Immature natural killer cell (primary cell): ENCODE measurements around the gene PRAMEF25. TPM values are rescaled to one million over a fixed set of nuclear protein-coding genes. Genes with fewer than 3 reads are reported as not detected.
"Not testable (repeated sequence)": the region's sequence is repeated elsewhere in the genome, so short reads cannot be mapped to it uniquely, and the experiment has no call there.

Experiments
- DNase-seq, 3 donors: peaks; one replicate each; pipeline ENCODE4 v3.0.0; 2022; ENCODE audit warnings: mixed read lengths in 1 of 3
- H3K27ac Mint-ChIP-seq, 6 donors: one replicate each; pipeline ENCODE4 v1.8.0; 2020; ENCODE audit warnings: mixed read lengths in 6 of 6, mild to moderate bottlenecking in 5 of 6, inconsistent platforms in 4 of 6, moderate library complexity in 3 of 6
- H3K27me3 Mint-ChIP-seq, 3 donors: one replicate each; pipeline ENCODE4 v1.8.0; 2020 to 2021; ENCODE audit warnings: low read depth in 3 of 3, mild to moderate bottlenecking in 3 of 3, mixed read lengths in 3 of 3, moderate library complexity in 3 of 3, inconsistent platforms in 1 of 3
- H3K36me3 Mint-ChIP-seq, 3 donors: one replicate each; pipeline ENCODE4 v1.8.0; 2020; ENCODE audit warnings: mixed read lengths in 3 of 3, inconsistent platforms in 2 of 3, mild to moderate bottlenecking in 2 of 3
- H3K4me1 Mint-ChIP-seq, 2 donors: one replicate each; pipeline ENCODE4 v1.8.0; 2020; ENCODE audit warnings: inconsistent platforms in 2 of 2, mild to moderate bottlenecking in 2 of 2, mixed read lengths in 2 of 2, moderate library complexity in 1 of 2
- H3K4me3 Mint-ChIP-seq, 5 donors: one replicate each; pipeline ENCODE4 v1.8.0; 2020; ENCODE audit warnings: mild to moderate bottlenecking in 5 of 5, mixed read lengths in 5 of 5, inconsistent platforms in 3 of 5, moderate library complexity in 3 of 5
- H3K9me3 Mint-ChIP-seq, 6 donors: one replicate each; pipeline ENCODE4 v1.8.0; 2020; ENCODE audit warnings: mild to moderate bottlenecking in 6 of 6, mixed read lengths in 6 of 6, inconsistent platforms in 4 of 6, moderate library complexity in 3 of 6
- polyA plus RNA-seq, 3 donors: library from polyadenylated mRNA; unstranded; fragments of 300-500 nt; fragmentation: Illumina TruSeq; gene quantifications; one replicate each; pipeline ENCODE4 v1.2.3, GENCODE V29; 2021

PRAMEF25 gene
- not detected for polyA plus RNA-seq

DNA sequence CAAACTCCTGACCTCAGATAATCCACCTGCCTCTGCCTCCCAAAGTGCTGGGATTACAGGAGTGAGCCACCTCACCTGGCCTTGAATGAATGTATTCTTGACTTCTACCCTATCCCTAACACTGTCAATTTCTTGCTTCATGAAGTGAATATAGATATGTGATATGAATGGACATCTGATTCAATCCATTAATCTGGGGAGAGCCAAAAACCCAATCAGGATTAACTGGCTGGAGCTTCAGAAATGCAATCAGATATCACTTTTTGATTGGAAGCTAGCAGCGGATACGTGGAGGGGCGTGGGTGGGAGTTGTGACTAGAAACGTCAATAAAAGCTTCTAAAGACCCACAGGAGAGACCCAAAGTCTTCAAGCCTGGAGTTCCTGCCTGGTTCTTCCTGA, at the start of gene PRAMEF25:
PRAMEF25 (plus strand) TSS at position 301 of the 400 bp plus-strand sequence. CDS start 2,920 bp downstream, outside the sequence.
- H3K27me3 Mint-ChIP-seq = not testable (repeated sequence)

DNA sequence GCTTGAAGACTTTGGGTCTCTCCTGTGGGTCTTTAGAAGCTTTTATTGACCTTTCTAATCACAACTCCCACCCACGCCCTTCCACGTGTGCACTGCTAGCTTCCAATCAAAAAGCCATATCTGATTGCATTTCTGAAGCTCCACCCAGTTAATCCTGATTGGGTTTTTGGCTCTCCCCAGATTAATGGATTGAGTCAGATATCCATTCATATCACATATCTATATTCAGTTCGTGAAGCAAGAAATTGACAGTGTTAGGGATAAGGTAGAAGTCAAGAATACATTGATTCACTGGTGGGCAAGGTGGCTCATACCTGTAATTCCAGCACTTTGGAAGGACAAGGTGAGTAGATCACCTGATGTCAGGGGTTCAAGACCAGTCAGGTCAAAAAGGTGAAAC, 14.1 kb upstream of the PRAMEF25 start, which contains the start of gene PRAMEF27:
PRAMEF27 (minus strand) TSS at position 101 of the 400 bp plus-strand sequence. CDS start 2,916 bp downstream, outside the sequence.
- H3K27ac Mint-ChIP-seq, H3K4me1 Mint-ChIP-seq, H3K9me3 Mint-ChIP-seq: not testable (repeated sequence)

More for the DNA sequence above, at the start of gene PRAMEF25:
- not testable (repeated sequence) for H3K4me3 Mint-ChIP-seq, DNase-seq, H3K36me3 Mint-ChIP-seq, H3K4me1 Mint-ChIP-seq, H3K9me3 Mint-ChIP-seq, H3K27ac Mint-ChIP-seq

GRCh38 chr1:13116754-13117153, 46.2 kb downstream of the PRAMEF25 start, which contains the start of gene HNRNPCL2:
HNRNPCL2 (minus strand) TSS chr1:13116854; CDS start chr1:13116400, 454 bp downstream.
- H3K27ac Mint-ChIP-seq, H3K36me3 Mint-ChIP-seq, H3K4me1 Mint-ChIP-seq, H3K9me3 Mint-ChIP-seq, H3K27me3 Mint-ChIP-seq, DNase-seq, H3K4me3 Mint-ChIP-seq: not testable (repeated sequence)

More for the DNA sequence above, 14.1 kb upstream of the PRAMEF25 start, which contains the start of gene PRAMEF27:
- H3K4me3 Mint-ChIP-seq, DNase-seq, H3K27me3 Mint-ChIP-seq, H3K36me3 Mint-ChIP-seq: not testable (repeated sequence)

Other genes starting within 250 kb of the PRAMEF25 start
- gene PRAMEF11, start 239.4 kb upstream of the PRAMEF25 start, polyA plus RNA-seq = not detected
- gene HNRNPCL1, start 222.1 kb upstream of the PRAMEF25 start, polyA plus RNA-seq = not detected
- not detected for gene PRAMEF2, start 213.7 kb upstream of the PRAMEF25 start, polyA plus RNA-seq
- not detected for gene PRAMEF4, start 184.6 kb upstream of the PRAMEF25 start, polyA plus RNA-seq
- gene PRAMEF10, start 172.5 kb upstream of the PRAMEF25 start, polyA plus RNA-seq = not detected
- not detected for gene PRAMEF7, start 154.2 kb upstream of the PRAMEF25 start, polyA plus RNA-seq
- not detected for gene PRAMEF6, start 123.2 kb upstream of the PRAMEF25 start, polyA plus RNA-seq
- gene PRAMEF27, start 14.2 kb upstream of the PRAMEF25 start, polyA plus RNA-seq = not detected
- not detected for gene HNRNPCL3, start 10.0 kb upstream of the PRAMEF25 start, polyA plus RNA-seq
- not detected for gene HNRNPCL2, start 46.1 kb downstream of the PRAMEF25 start, polyA plus RNA-seq
- not detected for gene PRAMEF26, start 85.2 kb downstream of the PRAMEF25 start, polyA plus RNA-seq
- not detected for gene HNRNPCL4, start 94.9 kb downstream of the PRAMEF25 start, polyA plus RNA-seq
- not detected for gene PRAMEF9, start 101.1 kb downstream of the PRAMEF25 start, polyA plus RNA-seq
- gene PRAMEF13, start 130.6 kb downstream of the PRAMEF25 start, polyA plus RNA-seq = not detected
- gene PRAMEF18, start 155.4 kb downstream of the PRAMEF25 start, polyA plus RNA-seq = not detected
- not detected for gene PRAMEF5, start 183.4 kb downstream of the PRAMEF25 start, polyA plus RNA-seq
- not detected for gene PRAMEF8, start 214.4 kb downstream of the PRAMEF25 start, polyA plus RNA-seq
- not detected for gene PRAMEF33, start 232.8 kb downstream of the PRAMEF25 start, polyA plus RNA-seq
- gene PRAMEF15, start 244.8 kb downstream of the PRAMEF25 start, polyA plus RNA-seq = not detected